DND-41 (cell line): Measurements from ENCODE around the gene TMEM91.

Experiments used
- ATAC-seq: fragments of 200-7000 bp; cut with Tn5 transposase; 3 replicates; pipeline ENCODE4 v1.9.1; 2021; ENCODE audit warnings: low read depth; ENCODE audit not compliant: insufficient read depth
- DNase-seq: peaks from one replicate; pipeline ENCODE4 v3.0.0-alpha.2; 2020
- H2AFZ ChIP-seq: 2 replicates; pipeline ENCODE4 v1.6.0; 2012; ENCODE audit warnings: low read depth, low read length
- H3K27ac ChIP-seq: 2 replicates; pipeline ENCODE4 v1.5.1; 2012; ENCODE audit warnings: low read length, inconsistent platforms
- H3K27me3 ChIP-seq: fragments of 200-600 bp; sonication (generic); 2 replicates; pipeline ENCODE4 v1.6.0; 2012; ENCODE audit warnings: low read length, mild to moderate bottlenecking, inconsistent platforms; ENCODE audit not compliant: insufficient read depth, poor library complexity
- H3K36me3 ChIP-seq: 2 replicates; pipeline ENCODE4 v1.5.1; 2012; ENCODE audit warnings: low read length, inconsistent platforms; ENCODE audit not compliant: insufficient read depth
- H3K4me1 ChIP-seq: 2 replicates; pipeline ENCODE4 v1.5.1; 2012; ENCODE audit warnings: mild to moderate bottlenecking, low read length; ENCODE audit not compliant: insufficient read depth
- H3K4me2 ChIP-seq: 2 replicates; pipeline ENCODE4 v1.6.0; 2012; ENCODE audit warnings: mild to moderate bottlenecking, moderate library complexity, low read length, inconsistent platforms; ENCODE audit not compliant: insufficient read depth
- H3K4me3 ChIP-seq, 2 experiments: fragments of 200-600 bp in 1 of 2; shearing (Covaris generic) in 1 of 2; 2 replicates each; pipeline ENCODE4 v1.5.1; 2012 to 2016; ENCODE audit warnings: inconsistent platforms in 2 of 2, low read length in 2 of 2, mild to moderate bottlenecking in 2 of 2, low read depth in 1 of 2, moderate library complexity in 1 of 2
- H3K79me2 ChIP-seq: 2 replicates; pipeline ENCODE4 v1.6.0; 2012; ENCODE audit warnings: low read length, inconsistent platforms; ENCODE audit not compliant: insufficient read depth
- H3K9ac ChIP-seq: 2 replicates; pipeline ENCODE4 v1.6.0; 2012; ENCODE audit warnings: low read depth, mild to moderate bottlenecking, inconsistent platforms, low read length, moderate library complexity
- H3K9me3 ChIP-seq: 2 replicates; pipeline ENCODE4 v1.5.1; 2012; ENCODE audit warnings: low read length, moderate library complexity, mild to moderate bottlenecking, inconsistent platforms; ENCODE audit not compliant: insufficient read depth, severe bottlenecking
- H4K20me1 ChIP-seq: 2 replicates; pipeline ENCODE4 v1.6.0; 2012; ENCODE audit warnings: low read length; ENCODE audit not compliant: insufficient read depth
- CTCF ChIP-seq: IDR thresholded peaks from 2 replicates; pipeline ENCODE4 v1.5.1; 2012; ENCODE audit warnings: borderline replicate concordance, low read length, moderate library complexity, mild to moderate bottlenecking; ENCODE audit not compliant: poor library complexity, severe bottlenecking; ENCODE audit errors: extremely low read depth
- EZH2 ChIP-seq: IDR thresholded peaks from 3 replicates; pipeline ENCODE4 v1.6.1; 2012; ENCODE audit warnings: borderline replicate concordance, low read depth, mild to moderate bottlenecking, moderate library complexity, low read length, inconsistent platforms; ENCODE audit not compliant: severe bottlenecking

Gene TMEM91

GRCh38 chr19:41328157-41328841 lies 48.0 kb upstream of the TMEM91 start:
- H3K79me2 ChIP-seq = peaks cover 20% of the 10 kb centered on the region
- peaks cover 85% of the 10 kb centered on the region for H3K36me3 ChIP-seq
- H3K27ac ChIP-seq = no peak overlapping the region
- H3K9me3 ChIP-seq = no peaks in the 10 kb centered on the region
- H3K9ac ChIP-seq = no peak overlapping the region
- TF ChIP-seq EZH2 (no peak), CTCF (no peak)
- DNase-seq = no peak
- no peaks in the 10 kb centered on the region for H3K27me3 ChIP-seq
- ATAC-seq = no peak
- no peaks in the 10 kb centered on the region for H3K4me1 ChIP-seq
- no peak overlapping the region for H3K4me2 ChIP-seq
- peaks cover 54% of the 10 kb centered on the region for H4K20me1 ChIP-seq
- no peak overlapping the region for H2AFZ ChIP-seq
- no peak overlapping the region for H3K4me3 ChIP-seq

- no peaks in the 10 kb centered on the region for H3K4me1 ChIP-seq
- H3K4me2 ChIP-seq = no peak overlapping the region
- no peak overlapping the region for H3K4me3 ChIP-seq
- H3K27me3 ChIP-seq = no peaks in the 10 kb centered on the region
- no peaks in the 10 kb centered on the region for H3K9me3 ChIP-seq
- H3K36me3 ChIP-seq = peaks cover 85% of the 10 kb centered on the region
- H2AFZ ChIP-seq = no peak overlapping the region
- H3K9ac ChIP-seq = no peak overlapping the region
- peaks cover 24% of the 10 kb centered on the region for H3K79me2 ChIP-seq
- TF ChIP-seq CTCF (no peak), EZH2 (no peak)
- ATAC-seq = no peak
- no peak for DNase-seq
- H3K27ac ChIP-seq = no peak overlapping the region
- H4K20me1 ChIP-seq = peaks cover 49% of the 10 kb centered on the region
These were observed 47.5 kb upstream of the TMEM91 start for GRCh38 chr19:41328842-41329225.

DNA sequence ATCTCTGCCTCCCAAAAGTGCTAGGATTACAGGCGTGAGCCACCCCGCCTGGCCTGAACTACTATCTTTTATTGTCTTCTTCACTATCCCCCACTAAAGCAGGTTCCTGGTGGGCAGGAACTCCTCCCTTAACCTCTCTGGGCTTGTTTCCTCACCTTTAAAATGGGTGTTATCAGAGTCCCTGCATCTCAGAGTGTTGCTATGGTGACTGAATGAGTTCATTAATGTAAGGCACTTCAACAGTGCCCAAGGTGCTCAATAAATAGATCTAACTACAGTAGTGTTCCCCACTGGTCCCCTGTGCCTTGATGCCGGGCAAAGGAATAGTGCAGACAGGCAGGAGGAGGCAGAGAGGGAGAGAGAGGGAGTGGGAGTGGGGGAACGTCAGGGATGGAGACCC lies 45.9 kb upstream of the TMEM91 start:
- H4K20me1 ChIP-seq = peaks cover 43% of the 10 kb centered on the region
- ATAC-seq = no peak
- no peak overlapping the region for H3K27ac ChIP-seq
- peaks cover 27% of the 10 kb centered on the region for H3K79me2 ChIP-seq
- no peaks in the 10 kb centered on the region for H3K4me1 ChIP-seq
- no peak overlapping the region for H2AFZ ChIP-seq
- H3K4me3 ChIP-seq = no peak overlapping the region
- H3K36me3 ChIP-seq = peaks cover 83% of the 10 kb centered on the region
- no peak overlapping the region for H3K4me2 ChIP-seq
- no peaks in the 10 kb centered on the region for H3K27me3 ChIP-seq
- H3K9me3 ChIP-seq = no peaks in the 10 kb centered on the region
- TF ChIP-seq EZH2 (no peak), CTCF (no peak)
- H3K9ac ChIP-seq = no peak overlapping the region
- no peak for DNase-seq
